ENCODE data around the gene DNAJC1. TPM values are rescaled to one million over a fixed set of nuclear protein-coding genes. Genes with fewer than 3 reads are reported as not detected.

The DNAJC1 gene
- total and polyA plus RNA-seq, 2 donors (not counting 3 experiments of a cell fraction or from before 2014, with no cell fraction given), result 11.2 to 19.7 TPM

GRCh38 chr10:21860718-21861117 lies 142.8 kb downstream of the DNAJC1 start:
- Histone ChIP-seq H3K9ac (replicated peaks; ENCODE audit: extremely low read depth, insufficient read depth, low read length) (no peak overlapping the region), H4K20me1 (replicated peaks; ENCODE audit: control insufficient read depth, extremely low read depth, insufficient read depth, low read length) (no peaks in the 10 kb centered on the region), H2AFZ (ENCODE audit: low read depth, low read length) (no peak overlapping the region), H3K27me3 (ENCODE audit: control insufficient read depth in 2 of 2, insufficient read depth in 2 of 2, low read length in 2 of 2) (no peaks in the 10 kb centered on the region), H3K79me2 (ENCODE audit: control insufficient read depth, insufficient read depth, low read length) (no peaks in the 10 kb centered on the region), H3K9me3 (replicated peaks; ENCODE audit: control insufficient read depth, insufficient read depth, low read length) (no peaks in the 10 kb centered on the region), H3K4me2 (ENCODE audit: insufficient read depth, low read length) (no peak overlapping the region), H3K27ac (ENCODE audit: insufficient read depth, low read depth, low read length) (no peak overlapping the region), H3K9me1 (replicated peaks; ENCODE audit: control insufficient read depth, extremely low read depth, insufficient read depth, low read length) (no peaks in the 10 kb centered on the region), H3K36me3 (ENCODE audit: control insufficient read depth in 2 of 2, extremely low read depth in 1 of 2, insufficient read depth in 2 of 2, low read length in 2 of 2) (no peaks in the 10 kb centered on the region), H3K4me3 (replicated peaks in 1 of 3; ENCODE audit: insufficient read depth in 1 of 3, low read depth in 1 of 3, low read length in 3 of 3) (no peak overlapping the region), H3K4me1 (ENCODE audit: control insufficient read depth, extremely low read depth, insufficient read depth, low read length) (no peaks in the 10 kb centered on the region)
- ChIA-PET POLR2A (no interaction called here), CTCF (no interaction called here)
- TF ChIP-seq POLR2A (IDR thresholded peaks at IDR 0.05; ENCODE audit: low read depth, low read length) (no peak), MYC (IDR thresholded peaks at IDR 0.05; ENCODE audit: low read depth, low read length) (no peak), POLR2AphosphoS5 (IDR thresholded peaks at IDR 0.05; ENCODE audit: insufficient read depth, low read depth, low read length) (no peak), EZH2 (IDR thresholded peaks at IDR 0.05; ENCODE audit: borderline replicate concordance, low read depth, low read length, severe bottlenecking) (no peak), GATA2 (IDR thresholded peaks at IDR 0.05; ENCODE audit: insufficient read depth, insufficient read length, low read depth, low read length) (no peak), CTCF (IDR thresholded peaks at IDR 0.05; ENCODE audit: extremely low read depth in 1 of 2, insufficient read depth in 1 of 2, low read depth in 1 of 2, low read length in 2 of 2) (no peak), JUN (IDR thresholded peaks at IDR 0.05; ENCODE audit: borderline replicate concordance, insufficient read depth, insufficient read length, low read depth) (no peak), FOS (IDR thresholded peaks at IDR 0.05; ENCODE audit: borderline replicate concordance, insufficient read depth, low read length) (no peak), MAX (IDR thresholded peaks at IDR 0.05; ENCODE audit: insufficient read depth, insufficient read length) (no peak)
- FAIRE-seq (no peak), DNase-seq (ENCODE audit: low read depth, low spot score) (no peak)
- dilution Hi-C loops (cut with MboI; ENCODE audit: extremely low pct_ligation_motif_present, low sequenced_read_pairs) (no loop called here), intact Hi-C loops (cut with micrococcal nuclease) (no loop called here)
- no TSS peak for BruUV-seq (replicated peaks)

Measured in endothelial cell of umbilical vein (primary cell).